ENCODE results near the gene CDC20. TPM values are rescaled to one million over a fixed set of nuclear protein-coding genes. Genes with fewer than 3 reads are reported as not detected.

Gene CDC20
- total RNA-seq, 1 experiment from 2014 or later, result 296 TPM

DNA sequence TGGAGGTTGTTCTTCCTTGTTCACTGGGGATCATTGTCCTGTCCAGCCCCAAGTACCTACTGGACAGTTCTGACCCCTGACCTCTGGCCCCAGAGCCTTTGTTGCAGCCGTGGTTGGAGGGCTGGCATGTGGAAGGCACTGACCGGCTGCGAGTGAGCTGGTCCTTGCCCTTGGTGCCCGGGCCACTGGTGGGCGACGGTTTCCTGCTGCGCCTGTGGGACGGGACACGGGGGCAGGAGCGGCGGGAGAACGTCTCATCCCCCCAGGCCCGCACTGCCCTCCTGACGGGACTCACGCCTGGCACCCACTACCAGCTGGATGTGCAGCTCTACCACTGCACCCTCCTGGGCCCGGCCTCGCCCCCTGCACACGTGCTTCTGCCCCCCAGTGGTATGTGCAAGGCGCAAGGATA is 46.6 kb upstream of the CDC20 start:
- BruUV-seq (replicated peaks), result no TSS peak
- H3K36me3 ChIP-seq (ENCODE audit: insufficient read depth, low read length, poor library complexity, severe bottlenecking), result no peaks in the 10 kb centered on the region
- H3K27me3 ChIP-seq (replicated peaks; ENCODE audit: insufficient read depth, low read depth, low read length, poor library complexity), result no peaks in the 10 kb centered on the region
- TF ChIP-seq EZH2 (IDR thresholded peaks at IDR 0.05; ENCODE audit: borderline replicate concordance, low read depth, low read length, poor library complexity, severe bottlenecking), result no peak
- TF ChIP-seq, protein P1, sequence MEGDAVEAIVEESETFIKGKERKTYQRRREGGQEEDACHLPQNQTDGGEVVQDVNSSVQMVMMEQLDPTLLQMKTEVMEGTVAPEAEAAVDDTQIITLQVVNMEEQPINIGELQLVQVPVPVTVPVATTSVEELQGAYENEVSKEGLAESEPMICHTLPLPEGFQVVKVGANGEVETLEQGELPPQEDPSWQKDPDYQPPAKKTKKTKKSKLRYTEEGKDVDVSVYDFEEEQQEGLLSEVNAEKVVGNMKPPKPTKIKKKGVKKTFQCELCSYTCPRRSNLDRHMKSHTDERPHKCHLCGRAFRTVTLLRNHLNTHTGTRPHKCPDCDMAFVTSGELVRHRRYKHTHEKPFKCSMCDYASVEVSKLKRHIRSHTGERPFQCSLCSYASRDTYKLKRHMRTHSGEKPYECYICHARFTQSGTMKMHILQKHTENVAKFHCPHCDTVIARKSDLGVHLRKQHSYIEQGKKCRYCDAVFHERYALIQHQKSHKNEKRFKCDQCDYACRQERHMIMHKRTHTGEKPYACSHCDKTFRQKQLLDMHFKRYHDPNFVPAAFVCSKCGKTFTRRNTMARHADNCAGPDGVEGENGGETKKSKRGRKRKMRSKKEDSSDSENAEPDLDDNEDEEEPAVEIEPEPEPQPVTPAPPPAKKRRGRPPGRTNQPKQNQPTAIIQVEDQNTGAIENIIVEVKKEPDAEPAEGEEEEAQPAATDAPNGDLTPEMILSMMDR (conservative IDR thresholded peaks at IDR 0.05; ENCODE audit: low read depth, low read length), result no peak
- intact Hi-C loops (cut with micrococcal nuclease; ENCODE audit: unreplicated experiment), result no loop called here
- no peak overlapping the region for H3K27ac ChIP-seq (ENCODE audit: low read depth, low read length, poor library complexity, severe bottlenecking)
- DNase-seq (ENCODE audit: low spot score), result no peak
- H3K4me1 ChIP-seq (ENCODE audit: insufficient read depth, low read length, poor library complexity, severe bottlenecking), result no peaks in the 10 kb centered on the region
- POLR2A ChIA-PET (ENCODE audit: low non-redundant PET), result interaction anchor here (0.5 kb wide), 1 partner anchor 802 kb away, joined by 4 read pairs; no protein-coding TSS in a partner anchor
- CTCF ChIA-PET, result interaction anchor here (0.5 kb wide), 1 partner anchor 47 kb away, joined by 3 read pairs; the partner anchor contains the start of gene CDC20
- H3K9me3 ChIP-seq (ENCODE audit: low read depth, low read length, poor library complexity, severe bottlenecking), result no peaks in the 10 kb centered on the region
- no peak overlapping the region for H3K4me3 ChIP-seq (ENCODE audit: low read depth, low read length, poor library complexity, severe bottlenecking)

DNA sequence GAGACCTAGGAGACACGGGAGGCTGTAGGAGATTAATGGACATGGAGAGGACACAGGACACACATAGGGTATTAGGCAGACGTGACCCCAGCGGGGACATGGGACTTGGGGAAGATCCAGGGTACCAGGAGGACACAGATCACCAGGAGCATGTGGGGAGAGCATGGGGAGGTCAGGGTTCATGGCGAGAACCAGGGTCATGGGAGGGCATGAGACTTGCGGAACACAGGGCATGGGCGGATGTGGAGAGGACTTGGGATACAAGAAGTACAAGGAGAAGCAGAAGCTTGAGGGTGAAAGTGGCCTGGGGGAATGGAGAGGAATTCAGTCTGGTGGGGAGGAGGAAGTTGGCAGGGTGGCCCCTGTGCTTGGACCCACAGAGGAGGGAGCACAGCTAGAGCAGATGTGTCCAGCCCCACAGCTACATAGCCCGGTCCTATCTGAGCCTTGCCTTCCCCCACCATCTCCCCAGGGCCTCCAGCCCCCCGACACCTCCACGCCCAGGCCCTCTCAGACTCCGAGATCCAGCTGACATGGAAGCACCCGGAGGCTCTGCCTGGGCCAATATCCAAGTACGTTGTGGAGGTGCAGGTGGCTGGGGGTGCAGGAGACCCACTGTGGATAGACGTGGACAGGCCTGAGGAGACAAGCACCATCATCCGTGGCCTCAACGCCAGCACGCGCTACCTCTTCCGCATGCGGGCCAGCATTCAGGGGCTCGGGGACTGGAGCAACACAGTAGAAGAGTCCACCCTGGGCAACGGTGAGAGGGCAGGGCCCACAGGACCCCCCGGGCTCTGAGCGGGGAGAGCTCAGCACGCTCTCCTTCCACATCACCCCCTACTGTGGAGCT is 45.9 kb upstream of the CDC20 start:
- TF ChIP-seq, protein P1 (conservative IDR thresholded peaks at IDR 0.05; ENCODE audit: low read depth, low read length), result no peak
- no peak for TF ChIP-seq EZH2 (IDR thresholded peaks at IDR 0.05; ENCODE audit: borderline replicate concordance, low read depth, low read length, poor library complexity, severe bottlenecking)
- no TSS peak for BruUV-seq (replicated peaks)
- CTCF ChIA-PET, result interaction anchor here (0.5 kb wide), 1 partner anchor 46 kb away, joined by 3 read pairs; the partner anchor contains the start of gene CDC20
- Histone ChIP-seq H3K36me3 (ENCODE audit: insufficient read depth, low read length, poor library complexity, severe bottlenecking) (no peaks in the 10 kb centered on the region), H3K4me1 (ENCODE audit: insufficient read depth, low read length, poor library complexity, severe bottlenecking) (no peaks in the 10 kb centered on the region), H3K4me3 (ENCODE audit: low read depth, low read length, poor library complexity, severe bottlenecking) (no peak overlapping the region), H3K27me3 (replicated peaks; ENCODE audit: insufficient read depth, low read depth, low read length, poor library complexity) (no peaks in the 10 kb centered on the region), H3K9me3 (ENCODE audit: low read depth, low read length, poor library complexity, severe bottlenecking) (no peaks in the 10 kb centered on the region), H3K27ac (ENCODE audit: low read depth, low read length, poor library complexity, severe bottlenecking) (no peak overlapping the region)
- POLR2A ChIA-PET (ENCODE audit: low non-redundant PET), result interaction anchor here (0.5 kb wide), 1 partner anchor 802 kb away, joined by 4 read pairs; no protein-coding TSS in a partner anchor
- DNase-seq (ENCODE audit: low spot score), result no peak
- intact Hi-C loops (cut with micrococcal nuclease; ENCODE audit: unreplicated experiment), result no loop called here

GRCh38 chr1:43313771-43314170 is 45.0 kb upstream of the CDC20 start:
- Histone ChIP-seq H3K4me3 (ENCODE audit: low read depth, low read length, poor library complexity, severe bottlenecking) (no peak overlapping the region), H3K27ac (ENCODE audit: low read depth, low read length, poor library complexity, severe bottlenecking) (no peak overlapping the region), H3K27me3 (replicated peaks; ENCODE audit: insufficient read depth, low read depth, low read length, poor library complexity) (no peaks in the 10 kb centered on the region), H3K4me1 (ENCODE audit: insufficient read depth, low read length, poor library complexity, severe bottlenecking) (no peaks in the 10 kb centered on the region), H3K9me3 (ENCODE audit: low read depth, low read length, poor library complexity, severe bottlenecking) (no peaks in the 10 kb centered on the region), H3K36me3 (ENCODE audit: insufficient read depth, low read length, poor library complexity, severe bottlenecking) (no peaks in the 10 kb centered on the region)
- intact Hi-C loops (cut with micrococcal nuclease; ENCODE audit: unreplicated experiment), result no loop called here
- DNase-seq (ENCODE audit: low spot score), result no peak
- ChIA-PET POLR2A (ENCODE audit: low non-redundant PET) (no interaction called here), CTCF (no interaction called here)
- no TSS peak for BruUV-seq (replicated peaks)
- TF ChIP-seq EZH2 (IDR thresholded peaks at IDR 0.05; ENCODE audit: borderline replicate concordance, low read depth, low read length, poor library complexity, severe bottlenecking), result no peak
- TF ChIP-seq, protein P1 (conservative IDR thresholded peaks at IDR 0.05; ENCODE audit: low read depth, low read length), result no peak
